ACHN (cell line): ENCODE data around the gene EPS15.
"Not testable (repeated sequence)": the region's sequence is repeated elsewhere in the genome, so short reads cannot be mapped to it uniquely, and the experiment has no call there.

ENCODE experiments used
- DNase-seq: peaks from one replicate; pipeline ENCODE4 v3.0.0-alpha.2; 2015
- in situ Hi-C: cut with HindIII; loops from 2 replicates; pipeline ENCODE4 v1.10.0; 2017; ENCODE audit warnings: low sequenced_read_pairs, low pct_ligation_motif_present, low pct_unique_long_range_greater_than_20kb

The EPS15 gene

GRCh38 chr1:51519048-51519864 is at the start of gene EPS15:
Gene EPS15 (minus strand): TSS chr1:51519266. CDS start chr1:51519231, 35 bp downstream.
- peak; percentile 77 for DNase-seq

GRCh38 chr1:51568231-51568935 is 49.3 kb upstream of the EPS15 start:
- in situ Hi-C loops: no loop called here
- no peak for DNase-seq

More at GRCh38 chr1:51519048-51519864, at the start of gene EPS15:
- in situ Hi-C loops: no loop called here

- no peak for DNase-seq
These were observed 48.6 kb upstream of the EPS15 start for GRCh38 chr1:51567653-51568052.

GRCh38 chr1:51566260-51566659 is 47.2 kb upstream of the EPS15 start:
- DNase-seq: no peak
- in situ Hi-C loops: no loop called here

More at GRCh38 chr1:51567653-51568052, 48.6 kb upstream of the EPS15 start:
- in situ Hi-C loops: no loop called here

- in situ Hi-C loops: no loop called here
- DNase-seq: no peak
These were observed 45.9 kb upstream of the EPS15 start for GRCh38 chr1:51565009-51565408.

GRCh38 chr1:51564124-51564523 is 45.1 kb upstream of the EPS15 start:
- DNase-seq: no peak
- in situ Hi-C loops: no loop called here

GRCh38 chr1:51561702-51562101 is 42.6 kb upstream of the EPS15 start:
- no peak for DNase-seq
- in situ Hi-C loops: no loop called here

- DNase-seq, in situ Hi-C loops: not testable (repeated sequence)
These were observed 41.8 kb upstream of the EPS15 start for GRCh38 chr1:51560895-51561294.

GRCh38 chr1:51560034-51560433 is 41.0 kb upstream of the EPS15 start:
- DNase-seq: no peak
- in situ Hi-C loops: no loop called here

GRCh38 chr1:51559501-51559900 is 40.4 kb upstream of the EPS15 start:
- DNase-seq: no peak
- in situ Hi-C loops: no loop called here

- no peak for DNase-seq
- in situ Hi-C loops: no loop called here
These were observed 40.0 kb upstream of the EPS15 start for GRCh38 chr1:51559064-51559500.

- peak; percentile 13 for DNase-seq
- in situ Hi-C loops: no loop called here
These were observed 39.4 kb upstream of the EPS15 start for GRCh38 chr1:51558375-51558924.

- no peak for DNase-seq
- in situ Hi-C loops: no loop called here
These were observed 38.1 kb upstream of the EPS15 start for GRCh38 chr1:51557168-51557567.

- in situ Hi-C loops: no loop called here
- no peak for DNase-seq
These were observed 37.0 kb upstream of the EPS15 start for GRCh38 chr1:51555866-51556619.

- in situ Hi-C loops: no loop called here
- DNase-seq: no peak
These were observed 34.8 kb upstream of the EPS15 start for GRCh38 chr1:51553911-51554310.

GRCh38 chr1:51552929-51553807 is 34.1 kb upstream of the EPS15 start:
- in situ Hi-C loops: no loop called here
- DNase-seq: no peak

- no peak for DNase-seq
These were observed 32.8 kb upstream of the EPS15 start for GRCh38 chr1:51551848-51552296.

GRCh38 chr1:51551081-51551480 is 32.0 kb upstream of the EPS15 start:
- no peak for DNase-seq
- in situ Hi-C loops: no loop called here

More at GRCh38 chr1:51551848-51552296, 32.8 kb upstream of the EPS15 start:
- in situ Hi-C loops: no loop called here
